H1 (cell line): ENCODE measurements around the gene STAC2. TPM values are rescaled to one million over a fixed set of nuclear protein-coding genes. Genes with fewer than 3 reads are reported as not detected.

Experiments
- ASH2L ChIP-seq: fragments of 200-600, 300-600 bp; sonication (generic); IDR thresholded peaks from one replicate; pipeline ENCODE4 v1.7.1; 2017; ENCODE audit warnings: low read length
- CBX5 ChIP-seq: fragments of 300-800, 300-1000 bp; sonication (generic); IDR thresholded peaks from 2 replicates; pipeline ENCODE4 v1.7.1; 2016; ENCODE audit warnings: antibody characterized with exemption, low read length, low read depth
- CBX8 ChIP-seq: fragments of 300-800, 300-1000 bp; sonication (generic); IDR thresholded peaks from 2 replicates; pipeline ENCODE4 v1.7.1; 2016; ENCODE audit warnings: low read depth, low read length, borderline replicate concordance
- HDAC2 ChIP-seq, 2 experiments: fragments of 300-600 bp in 1 of 2; sonication (generic) in 1 of 2; IDR thresholded peaks; 2 replicates each; pipeline ENCODE4 v1.6.1; 2011 to 2012; ENCODE audit warnings: low read depth in 2 of 2, low read length in 2 of 2, mild to moderate bottlenecking in 2 of 2, moderate library complexity in 2 of 2, borderline replicate concordance in 1 of 2, inconsistent platforms in 1 of 2
- POLR2A ChIP-seq, 2 experiments: IDR thresholded peaks; 1 replicate in 1 of 2; 2 replicates in 1 of 2; pipeline ENCODE4 v1.6.1; 2011; ENCODE audit warnings: low read depth in 2 of 2, low read length in 2 of 2, mild to moderate bottlenecking in 2 of 2; ENCODE audit errors: control extremely low read depth in 1 of 2
- SIN3A ChIP-seq, 2 experiments: IDR thresholded peaks in 1 of 2; conservative IDR thresholded peaks in 1 of 2; 2 replicates each; pipeline ENCODE4 v1.6.1; 2011 to 2012; ENCODE audit warnings: low read length in 2 of 2, improper control_type of control experiment in 1 of 2, low read depth in 1 of 2, mild to moderate bottlenecking in 1 of 2
- TBP ChIP-seq: IDR thresholded peaks from 2 replicates; pipeline ENCODE4 v1.6.1; 2011; ENCODE audit warnings: low read depth, low read length, improper control_type of control experiment
- TEAD4 ChIP-seq: IDR thresholded peaks from 2 replicates; pipeline ENCODE4 v1.6.1; 2012; ENCODE audit warnings: low read depth, low read length, inconsistent platforms, mixed read lengths
- polyA plus RNA-seq, 7 experiments: library from polyadenylated mRNA; depleted of rRNA in 3 of 7; stranded (reverse) in 5 of 7; unstranded in 2 of 7; fragments of >200 nt in 5 of 7; fragments of 200-250 nt in 2 of 7; gene quantifications; 1 replicate in 5 of 7; 2 replicates in 1 of 7; 4 replicates in 1 of 7; pipeline versions ENCODE4 v1.2.1 to v1.2.3, GENCODE V29; 2011 to 2013; ENCODE audit warnings: missing spikeins in 2 of 7, mixed read lengths in 2 of 7
- total RNA-seq: library from RNA; stranded (reverse); fragmentation: NEBNext Ultra II Directional; extraction: Animal tissue kit (Norgen Biotek cat#: 25700); gene quantifications from 2 replicates; pipeline ENCODE4 v1.2.1, GENCODE V29; 2021
- TF ChIP-seq, protein P1 (sequence below): fragments of 300-600 bp; sonication (generic); IDR thresholded peaks from 2 replicates; pipeline ENCODE4 v1.7.1; 2012; ENCODE audit warnings: low read length, moderate library complexity, mild to moderate bottlenecking, inconsistent platforms; ENCODE audit not compliant: insufficient replicate concordance
- TF ChIP-seq, protein P2 (sequence below): IDR thresholded peaks from 2 replicates; pipeline ENCODE4 v1.6.1; 2012; ENCODE audit warnings: inconsistent platforms

The STAC2 gene
- total and polyA plus RNA-seq, 2 of the 8 experiments (the other 6 are each of a cell fraction or from before 2014, with no cell fraction given) = 1.5 to 6.0 TPM

DNA sequence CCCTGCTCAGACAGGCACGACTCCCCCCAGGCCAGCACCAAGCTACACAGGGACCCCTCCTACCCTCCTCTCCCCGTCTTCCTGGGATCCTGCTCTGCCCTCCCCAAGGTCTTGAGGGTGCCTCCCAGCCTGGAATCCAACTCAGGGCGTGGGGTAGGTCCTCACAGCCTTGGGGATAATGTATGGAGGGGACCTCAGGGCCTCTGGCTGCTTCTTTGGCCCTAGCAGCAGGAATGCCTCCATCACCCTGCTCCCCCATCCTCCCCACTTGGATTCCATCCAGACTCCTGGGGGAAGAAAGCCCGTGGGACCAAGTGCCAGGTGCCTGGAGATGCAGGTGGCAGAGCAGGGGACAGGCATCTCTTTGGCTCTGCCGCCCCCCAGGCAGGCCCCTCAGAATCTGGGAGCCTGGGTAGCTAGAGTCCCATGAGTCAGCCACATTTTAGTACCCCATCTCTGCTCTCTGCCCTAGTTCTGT is 10.7 kb upstream of the STAC2 start (continued):
- TF ChIP-seq, protein P1, sequence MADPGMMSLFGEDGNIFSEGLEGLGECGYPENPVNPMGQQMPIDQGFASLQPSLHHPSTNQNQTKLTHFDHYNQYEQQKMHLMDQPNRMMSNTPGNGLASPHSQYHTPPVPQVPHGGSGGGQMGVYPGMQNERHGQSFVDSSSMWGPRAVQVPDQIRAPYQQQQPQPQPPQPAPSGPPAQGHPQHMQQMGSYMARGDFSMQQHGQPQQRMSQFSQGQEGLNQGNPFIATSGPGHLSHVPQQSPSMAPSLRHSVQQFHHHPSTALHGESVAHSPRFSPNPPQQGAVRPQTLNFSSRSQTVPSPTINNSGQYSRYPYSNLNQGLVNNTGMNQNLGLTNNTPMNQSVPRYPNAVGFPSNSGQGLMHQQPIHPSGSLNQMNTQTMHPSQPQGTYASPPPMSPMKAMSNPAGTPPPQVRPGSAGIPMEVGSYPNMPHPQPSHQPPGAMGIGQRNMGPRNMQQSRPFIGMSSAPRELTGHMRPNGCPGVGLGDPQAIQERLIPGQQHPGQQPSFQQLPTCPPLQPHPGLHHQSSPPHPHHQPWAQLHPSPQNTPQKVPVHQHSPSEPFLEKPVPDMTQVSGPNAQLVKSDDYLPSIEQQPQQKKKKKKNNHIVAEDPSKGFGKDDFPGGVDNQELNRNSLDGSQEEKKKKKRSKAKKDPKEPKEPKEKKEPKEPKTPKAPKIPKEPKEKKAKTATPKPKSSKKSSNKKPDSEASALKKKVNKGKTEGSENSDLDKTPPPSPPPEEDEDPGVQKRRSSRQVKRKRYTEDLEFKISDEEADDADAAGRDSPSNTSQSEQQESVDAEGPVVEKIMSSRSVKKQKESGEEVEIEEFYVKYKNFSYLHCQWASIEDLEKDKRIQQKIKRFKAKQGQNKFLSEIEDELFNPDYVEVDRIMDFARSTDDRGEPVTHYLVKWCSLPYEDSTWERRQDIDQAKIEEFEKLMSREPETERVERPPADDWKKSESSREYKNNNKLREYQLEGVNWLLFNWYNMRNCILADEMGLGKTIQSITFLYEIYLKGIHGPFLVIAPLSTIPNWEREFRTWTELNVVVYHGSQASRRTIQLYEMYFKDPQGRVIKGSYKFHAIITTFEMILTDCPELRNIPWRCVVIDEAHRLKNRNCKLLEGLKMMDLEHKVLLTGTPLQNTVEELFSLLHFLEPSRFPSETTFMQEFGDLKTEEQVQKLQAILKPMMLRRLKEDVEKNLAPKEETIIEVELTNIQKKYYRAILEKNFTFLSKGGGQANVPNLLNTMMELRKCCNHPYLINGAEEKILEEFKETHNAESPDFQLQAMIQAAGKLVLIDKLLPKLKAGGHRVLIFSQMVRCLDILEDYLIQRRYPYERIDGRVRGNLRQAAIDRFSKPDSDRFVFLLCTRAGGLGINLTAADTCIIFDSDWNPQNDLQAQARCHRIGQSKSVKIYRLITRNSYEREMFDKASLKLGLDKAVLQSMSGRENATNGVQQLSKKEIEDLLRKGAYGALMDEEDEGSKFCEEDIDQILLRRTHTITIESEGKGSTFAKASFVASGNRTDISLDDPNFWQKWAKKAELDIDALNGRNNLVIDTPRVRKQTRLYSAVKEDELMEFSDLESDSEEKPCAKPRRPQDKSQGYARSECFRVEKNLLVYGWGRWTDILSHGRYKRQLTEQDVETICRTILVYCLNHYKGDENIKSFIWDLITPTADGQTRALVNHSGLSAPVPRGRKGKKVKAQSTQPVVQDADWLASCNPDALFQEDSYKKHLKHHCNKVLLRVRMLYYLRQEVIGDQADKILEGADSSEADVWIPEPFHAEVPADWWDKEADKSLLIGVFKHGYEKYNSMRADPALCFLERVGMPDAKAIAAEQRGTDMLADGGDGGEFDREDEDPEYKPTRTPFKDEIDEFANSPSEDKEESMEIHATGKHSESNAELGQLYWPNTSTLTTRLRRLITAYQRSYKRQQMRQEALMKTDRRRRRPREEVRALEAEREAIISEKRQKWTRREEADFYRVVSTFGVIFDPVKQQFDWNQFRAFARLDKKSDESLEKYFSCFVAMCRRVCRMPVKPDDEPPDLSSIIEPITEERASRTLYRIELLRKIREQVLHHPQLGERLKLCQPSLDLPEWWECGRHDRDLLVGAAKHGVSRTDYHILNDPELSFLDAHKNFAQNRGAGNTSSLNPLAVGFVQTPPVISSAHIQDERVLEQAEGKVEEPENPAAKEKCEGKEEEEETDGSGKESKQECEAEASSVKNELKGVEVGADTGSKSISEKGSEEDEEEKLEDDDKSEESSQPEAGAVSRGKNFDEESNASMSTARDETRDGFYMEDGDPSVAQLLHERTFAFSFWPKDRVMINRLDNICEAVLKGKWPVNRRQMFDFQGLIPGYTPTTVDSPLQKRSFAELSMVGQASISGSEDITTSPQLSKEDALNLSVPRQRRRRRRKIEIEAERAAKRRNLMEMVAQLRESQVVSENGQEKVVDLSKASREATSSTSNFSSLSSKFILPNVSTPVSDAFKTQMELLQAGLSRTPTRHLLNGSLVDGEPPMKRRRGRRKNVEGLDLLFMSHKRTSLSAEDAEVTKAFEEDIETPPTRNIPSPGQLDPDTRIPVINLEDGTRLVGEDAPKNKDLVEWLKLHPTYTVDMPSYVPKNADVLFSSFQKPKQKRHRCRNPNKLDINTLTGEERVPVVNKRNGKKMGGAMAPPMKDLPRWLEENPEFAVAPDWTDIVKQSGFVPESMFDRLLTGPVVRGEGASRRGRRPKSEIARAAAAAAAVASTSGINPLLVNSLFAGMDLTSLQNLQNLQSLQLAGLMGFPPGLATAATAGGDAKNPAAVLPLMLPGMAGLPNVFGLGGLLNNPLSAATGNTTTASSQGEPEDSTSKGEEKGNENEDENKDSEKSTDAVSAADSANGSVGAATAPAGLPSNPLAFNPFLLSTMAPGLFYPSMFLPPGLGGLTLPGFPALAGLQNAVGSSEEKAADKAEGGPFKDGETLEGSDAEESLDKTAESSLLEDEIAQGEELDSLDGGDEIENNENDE = no peak
- TF ChIP-seq SIN3A (conservative IDR thresholded peaks at IDR 0.05 in 1 of 2, IDR thresholded peaks at IDR 0.05 in 1 of 2; ENCODE audit: low read depth in 1 of 2, low read length in 2 of 2) (no peak), TEAD4 (no peak), ASH2L (no peak), TBP (no peak), CBX5 (no peak), CBX8 (no peak), HDAC2 (IDR thresholded peaks at IDR 0.05; ENCODE audit: borderline replicate concordance in 1 of 2, low read depth in 2 of 2, low read length in 2 of 2) (no peak), POLR2A (IDR thresholded peaks at IDR 0.05; ENCODE audit: control extremely low read depth in 1 of 2, low read depth in 2 of 2, low read length in 2 of 2) (no peak)
- TF ChIP-seq, protein P2, sequence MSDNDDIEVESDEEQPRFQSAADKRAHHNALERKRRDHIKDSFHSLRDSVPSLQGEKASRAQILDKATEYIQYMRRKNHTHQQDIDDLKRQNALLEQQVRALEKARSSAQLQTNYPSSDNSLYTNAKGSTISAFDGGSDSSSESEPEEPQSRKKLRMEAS = no peak
- TF ChIP-seq, all 59 proteins: peak for 0
